Hepatocyte (in vitro differentiated cells): ENCODE data around the gene ZBTB22. TPM values are rescaled to one million over a fixed set of nuclear protein-coding genes. Genes with fewer than 3 reads are reported as not detected.

Experiments used
- DNase-seq: peaks from one replicate; pipeline ENCODE4 v3.0.0-alpha.2; 2016; ENCODE audit warnings: low spot score
- H2AFZ ChIP-seq: fragments of 200-600 bp; sonication (generic); 2 replicates; pipeline ENCODE4 v1.6.0; 2016; ENCODE audit warnings: antibody characterized with exemption, mild to moderate bottlenecking
- H3K27ac ChIP-seq: fragments of 200-600 bp; sonication (generic); 2 replicates; pipeline ENCODE4 v1.5.1; 2016; ENCODE audit warnings: mild to moderate bottlenecking
- H3K27me3 ChIP-seq: fragments of 200-600 bp; sonication (generic); 2 replicates; pipeline ENCODE4 v1.6.1; 2016
- H3K36me3 ChIP-seq: fragments of 200-600 bp; sonication (generic); replicated peaks from 2 replicates; pipeline ENCODE4 v1.5.1; 2016; ENCODE audit warnings: low read depth; ENCODE audit not compliant: insufficient read depth
- H3K4me1 ChIP-seq: fragments of 200-600 bp; sonication (generic); 2 replicates; pipeline ENCODE4 v1.5.1; 2016; ENCODE audit warnings: mild to moderate bottlenecking, moderate library complexity; ENCODE audit not compliant: insufficient read depth
- H3K4me2 ChIP-seq: fragments of 200-600 bp; sonication (generic); 2 replicates; pipeline ENCODE4 v1.6.0; 2016
- H3K4me3 ChIP-seq: fragments of 200-600 bp; sonication (generic); 2 replicates; pipeline ENCODE4 v1.5.1; 2016; ENCODE audit warnings: mild to moderate bottlenecking
- H3K79me2 ChIP-seq: fragments of 200-600 bp; sonication (generic); 2 replicates; pipeline ENCODE4 v1.6.0; 2017; ENCODE audit warnings: mild to moderate bottlenecking
- H3K9me2 ChIP-seq: fragments of 200-600 bp; sonication (generic); replicated peaks from 2 replicates; pipeline ENCODE4 v1.6.0; 2017; ENCODE audit warnings: mild to moderate bottlenecking; ENCODE audit not compliant: insufficient read depth
- H3K9me3 ChIP-seq: fragments of 200-600 bp; sonication (generic); 2 replicates; pipeline ENCODE4 v1.5.1; 2016; ENCODE audit warnings: low read depth, mild to moderate bottlenecking
- H4K20me1 ChIP-seq: fragments of 200-600 bp; sonication (generic); 2 replicates; pipeline ENCODE4 v1.6.0; 2016; ENCODE audit warnings: mild to moderate bottlenecking; ENCODE audit not compliant: insufficient read depth, poor library complexity, severe bottlenecking
- CTCF ChIP-seq: fragments of 200-600 bp; sonication (generic); IDR thresholded peaks from 2 replicates; pipeline ENCODE4 v1.5.1; 2016; ENCODE audit warnings: antibody characterized with exemption, mild to moderate bottlenecking; ENCODE audit not compliant: poor library complexity
- EZH2 ChIP-seq: fragments of 200-600 bp; sonication (generic); IDR thresholded peaks from 2 replicates; pipeline ENCODE4 v1.6.1; 2016; ENCODE audit warnings: antibody characterized with exemption, mild to moderate bottlenecking, borderline replicate concordance
- EZH2phosphoT487 ChIP-seq: fragments of 200-600 bp; sonication (generic); IDR thresholded peaks from one replicate; pipeline ENCODE4 v1.6.1; 2018; ENCODE audit warnings: antibody characterized with exemption, mild to moderate bottlenecking, low read depth, moderate library complexity; ENCODE audit not compliant: unreplicated experiment, severe bottlenecking
- WGBS: methylation state at CpG from one replicate; pipeline ENCODE4 v1.1.6; 2016; ENCODE audit warnings: low lambda C conversion rate; ENCODE audit errors: missing lambda C conversion rate; 5-methylcytosine and 5-hydroxymethylcytosine counted together
- polyA plus RNA-seq: library from polyadenylated mRNA; unstranded; fragments of >200 nt; fragmentation: Nextera tagmentation; extraction: Ambion mirVana; gene quantifications from 2 replicates; pipeline ENCODE4 v1.2.1, GENCODE V29; 2016
- total RNA-seq: library from RNA; depleted of rRNA; stranded (reverse); fragments of >200 nt; gene quantifications from 2 replicates; pipeline ENCODE4 v1.2.3, GENCODE V29; 2014

Gene ZBTB22
- total and polyA plus RNA-seq, 2 experiments from 2014 or later = 23.2 to 23.4 TPM

DNA sequence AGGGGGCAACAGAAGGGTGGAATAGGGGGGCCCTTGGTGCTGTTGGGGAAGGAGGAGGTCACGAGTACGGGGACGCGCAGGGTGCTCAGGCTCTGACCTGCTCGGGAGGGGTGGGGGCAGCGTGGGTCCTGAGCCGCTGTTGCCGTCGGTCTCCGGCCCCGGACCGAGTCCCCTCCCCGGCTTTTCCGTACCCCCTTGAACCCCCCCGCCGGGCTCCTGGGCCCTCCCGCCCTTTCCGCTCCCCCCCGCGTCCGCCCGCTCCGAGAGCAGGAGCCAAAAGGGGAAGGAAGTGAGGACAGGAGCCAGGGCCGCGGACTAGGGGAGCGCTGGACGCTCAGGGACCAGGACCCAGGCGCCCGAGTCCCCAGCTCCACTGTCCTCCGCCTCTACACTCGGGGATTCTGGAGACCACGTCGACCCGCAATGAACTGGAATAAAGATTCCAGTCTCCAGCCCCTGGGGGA lies 18.7 kb downstream of the ZBTB22 start, which contains the start of gene RGL2:
Gene RGL2 (minus strand): TSS at position 170 of the 464 bp plus-strand sequence. CDS start 332 bp downstream, outside the sequence.
- Histone ChIP-seq H3K27ac (peak within 1 kb of the TSS; percentile 99), H4K20me1 (peaks cover 8% of the 10 kb centered on the region), H2AFZ (peak within 1 kb of the TSS; percentile 93), H3K9me3 (no peaks in the 10 kb centered on the region), H3K4me3 (peak within 1 kb of the TSS; percentile 82), H3K36me3 (no peaks in the 10 kb centered on the region), H3K9me2 (no peaks in the 10 kb centered on the region), H3K79me2 (peaks cover 53% of the 10 kb centered on the region), H3K27me3 (no peaks in the 10 kb centered on the region), H3K4me2 (peak within 1 kb of the TSS; percentile 94), H3K4me1 (peaks cover 16% of the 10 kb centered on the region)
- WGBS = 0% methylated on average over 7 of the region's 34 CpGs
- DNase-seq = peak; percentile 77
- TF ChIP-seq EZH2phosphoT487 (no peak), CTCF (no peak), EZH2 (no peak)

DNA sequence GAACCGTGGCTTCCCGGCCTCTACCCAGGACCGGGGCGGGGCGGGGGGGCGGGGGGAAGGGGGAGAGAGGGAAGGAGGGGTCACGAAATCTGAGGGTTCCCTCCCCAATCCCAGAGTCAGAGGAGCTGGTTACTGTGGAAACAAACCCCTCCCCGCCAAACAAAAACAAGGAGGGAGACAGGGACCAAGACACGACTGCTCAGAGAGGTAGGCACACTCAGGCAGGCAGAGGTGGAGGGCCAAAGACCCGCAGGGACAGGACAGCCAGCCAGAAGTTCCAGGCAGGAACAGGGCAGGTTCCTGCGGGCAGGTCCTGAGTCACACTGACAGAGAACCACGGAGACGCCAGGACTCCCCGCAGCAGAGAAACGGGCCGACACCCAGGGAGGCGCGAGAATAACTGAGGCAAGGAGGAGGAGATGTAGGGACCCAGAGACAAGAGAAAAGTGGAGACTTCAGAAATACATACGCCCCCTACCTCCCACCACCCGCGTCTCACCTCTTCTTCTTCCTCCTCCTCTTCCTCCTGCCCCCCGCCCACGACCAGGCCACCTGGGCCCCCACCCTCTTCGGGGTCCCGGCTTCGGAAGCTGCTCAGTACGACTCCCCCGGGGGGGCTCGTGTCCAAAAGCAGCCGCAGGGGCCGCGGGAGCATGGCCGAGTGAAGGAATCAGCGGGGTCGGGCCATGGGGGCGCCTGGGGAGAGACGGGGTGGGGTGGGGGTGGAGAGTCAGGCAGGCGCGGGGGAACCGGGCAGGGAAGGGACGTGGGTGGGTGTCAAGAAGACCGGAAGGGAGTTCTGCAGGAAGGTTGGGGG lies 19.4 kb downstream of the ZBTB22 start:
- H3K9me3 ChIP-seq = no peaks in the 10 kb centered on the region
- no peaks in the 10 kb centered on the region for H3K9me2 ChIP-seq
- DNase-seq = peak; percentile 79
- TF ChIP-seq EZH2phosphoT487 (no peak), EZH2 (no peak), CTCF (no peak)
- WGBS = 2% methylated on average over 22 of the region's 42 CpGs
- H3K4me1 ChIP-seq = peaks cover 16% of the 10 kb centered on the region
- no peaks in the 10 kb centered on the region for H3K36me3 ChIP-seq
- H3K4me2 ChIP-seq = peak overlapping the region; percentile 94
- H2AFZ ChIP-seq = peak overlapping the region; percentile 93
- H3K27ac ChIP-seq = peak overlapping the region; percentile 99
- H3K27me3 ChIP-seq = no peaks in the 10 kb centered on the region
- H3K4me3 ChIP-seq = peak overlapping the region; percentile 82
- peaks cover 51% of the 10 kb centered on the region for H3K79me2 ChIP-seq
- H4K20me1 ChIP-seq = peaks cover 8% of the 10 kb centered on the region

GRCh38 chr6:33297406-33297955 lies 20.1 kb downstream of the ZBTB22 start:
- H3K4me1 ChIP-seq = peaks cover 16% of the 10 kb centered on the region
- peak overlapping the region; percentile 82 for H3K4me3 ChIP-seq
- H3K36me3 ChIP-seq = no peaks in the 10 kb centered on the region
- TF ChIP-seq EZH2phosphoT487 (no peak), EZH2 (no peak), CTCF (no peak)
- DNase-seq = peak; percentile 69
- no peak overlapping the region for H2AFZ ChIP-seq
- peak overlapping the region; percentile 94 for H3K4me2 ChIP-seq
- 9% methylated on average over 16 of the region's 16 CpGs for whole genome bisulfite sequencing
- H3K9me2 ChIP-seq = no peaks in the 10 kb centered on the region
- no peaks in the 10 kb centered on the region for H3K9me3 ChIP-seq
- peaks cover 44% of the 10 kb centered on the region for H3K79me2 ChIP-seq
- H3K27me3 ChIP-seq = no peaks in the 10 kb centered on the region
- H3K27ac ChIP-seq = peak overlapping the region; percentile 99
- H4K20me1 ChIP-seq = peaks cover 5% of the 10 kb centered on the region
